Suppressor macrophage (primary cell): ENCODE measurements around the gene LEKR1.

Experiments
- DNase-seq, 4 experiments: peaks; one replicate each; pipeline ENCODE4 v3.0.0-alpha.2; 2020 to 2022

Gene LEKR1

GRCh38 chr3:156985711-156986110 lies 159.6 kb downstream of the LEKR1 start:
- DNase-seq = peak; percentile 55 to 86 (median 70)

DNA sequence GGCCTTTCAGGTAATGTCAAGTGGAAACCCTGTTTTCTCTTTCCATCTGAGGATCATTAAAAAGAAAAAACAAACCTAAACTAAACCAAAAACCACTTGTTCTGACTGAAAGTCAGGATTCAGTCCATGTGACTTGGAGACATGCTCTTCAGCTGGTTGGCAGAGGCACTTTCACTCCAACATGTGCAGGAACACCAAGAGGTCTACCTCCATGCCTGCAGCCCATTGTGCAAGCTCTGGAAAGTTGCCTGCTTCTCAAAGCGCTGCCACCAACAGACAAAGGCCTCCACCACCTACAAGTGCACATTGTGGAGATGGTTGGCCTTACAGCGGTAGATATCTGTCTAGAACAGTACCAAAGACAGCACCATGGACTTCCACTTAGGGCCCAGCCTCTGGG lies 161.8 kb downstream of the LEKR1 start:
- DNase-seq = no peak

GRCh38 chr3:156997351-156997750 lies 171.2 kb downstream of the LEKR1 start:
- no peak for DNase-seq

DNA sequence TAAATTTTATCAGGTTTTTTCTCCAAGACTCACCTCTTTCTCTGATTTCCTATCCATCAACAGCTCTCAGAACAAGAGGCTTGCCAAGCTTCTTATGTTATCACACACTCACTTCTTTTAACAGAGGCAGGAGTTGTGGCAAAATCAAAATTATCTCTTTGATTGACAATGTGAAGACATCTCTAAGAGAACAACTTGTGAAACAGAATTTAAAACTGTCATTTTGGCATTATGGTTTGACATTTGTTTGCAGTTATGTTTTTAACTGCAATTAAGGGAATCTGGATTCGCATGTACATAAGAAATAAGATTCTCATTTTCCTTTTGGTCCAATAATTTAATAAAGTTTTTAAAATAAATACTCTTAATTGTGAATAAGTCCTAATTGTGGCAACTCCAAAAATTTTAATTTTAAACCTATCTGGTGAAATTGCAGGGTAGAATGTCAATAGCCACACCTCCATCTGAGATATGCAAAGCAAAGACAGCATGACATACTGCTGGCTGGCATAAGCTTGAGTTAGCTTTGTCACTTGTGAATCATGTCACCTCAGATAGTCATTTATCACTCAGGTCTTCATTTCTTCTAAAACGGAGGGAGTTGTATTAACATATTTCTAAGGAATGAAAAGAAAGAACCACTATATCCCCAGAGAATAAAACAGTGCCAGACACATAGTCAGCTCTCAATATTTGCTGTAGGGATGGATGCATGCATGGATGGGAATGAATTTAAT lies 175.2 kb downstream of the LEKR1 start:
- DNase-seq = no peak

DNA sequence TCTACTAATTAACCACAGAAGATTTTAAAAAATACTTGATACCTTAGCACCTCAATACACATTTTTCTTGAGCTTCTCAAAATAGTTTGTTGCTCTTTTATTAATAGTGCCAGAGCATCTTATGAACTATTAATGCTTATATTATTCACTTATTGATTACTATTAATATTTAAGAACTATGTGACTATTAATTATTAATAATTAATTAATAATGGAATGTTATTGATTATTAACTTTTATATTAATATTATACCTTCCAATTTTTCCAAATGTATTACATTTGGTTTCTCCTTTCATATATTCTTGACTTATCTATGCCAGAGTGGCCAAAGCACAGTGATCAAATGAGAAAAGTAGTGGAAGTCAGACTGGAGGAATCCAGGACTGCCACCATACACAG lies 195.5 kb downstream of the LEKR1 start:
- no peak for DNase-seq

DNA sequence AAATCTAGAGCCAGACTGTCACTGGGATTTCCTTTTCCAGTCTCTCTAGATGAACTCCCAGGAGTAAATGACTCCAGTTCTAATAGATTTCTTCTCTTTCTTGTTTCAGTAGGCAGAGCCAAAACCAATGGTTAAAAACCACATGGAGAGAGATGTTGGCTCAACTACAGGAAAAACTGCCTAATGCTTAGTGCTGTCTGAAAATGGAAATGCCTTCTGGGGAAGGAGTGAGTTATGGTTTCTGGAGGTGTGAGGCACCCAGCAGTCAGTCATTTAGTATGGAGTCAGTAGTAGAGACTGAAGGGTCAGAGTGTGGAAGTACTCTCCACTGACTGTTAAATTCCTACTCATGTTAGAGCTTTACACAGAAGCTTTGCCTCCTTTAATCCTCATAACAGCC lies 197.1 kb downstream of the LEKR1 start:
- no peak for DNase-seq

GRCh38 chr3:157026091-157026490 lies 199.9 kb downstream of the LEKR1 start:
- DNase-seq = no peak

- DNase-seq = no peak
Measured at GRCh38 chr3:157027861-157028745, 201.9 kb downstream of the LEKR1 start.

- peak; percentile 22 to 64 (median 48) for DNase-seq
Measured at GRCh38 chr3:157029365-157029790, 203.2 kb downstream of the LEKR1 start.

DNA sequence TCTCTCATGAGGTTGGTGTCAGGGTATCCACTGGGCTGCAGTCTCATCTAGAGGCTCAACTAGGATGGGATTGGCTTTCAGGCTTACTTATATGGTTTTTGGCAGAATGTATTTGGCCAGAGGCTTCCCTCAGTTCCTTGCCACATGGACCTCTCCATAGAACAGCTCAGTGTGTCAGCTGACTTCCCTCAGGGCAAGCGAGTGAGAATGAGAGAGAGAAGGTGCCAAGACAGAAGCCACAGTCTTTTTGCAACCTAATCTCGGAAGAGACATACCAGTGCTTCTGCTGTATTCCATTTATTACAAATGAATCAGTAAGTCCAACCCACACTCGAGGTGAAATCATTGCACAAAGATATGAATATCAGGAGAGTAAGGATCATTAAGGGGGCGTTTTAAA lies 204.6 kb downstream of the LEKR1 start:
- DNase-seq = no peak

DNA sequence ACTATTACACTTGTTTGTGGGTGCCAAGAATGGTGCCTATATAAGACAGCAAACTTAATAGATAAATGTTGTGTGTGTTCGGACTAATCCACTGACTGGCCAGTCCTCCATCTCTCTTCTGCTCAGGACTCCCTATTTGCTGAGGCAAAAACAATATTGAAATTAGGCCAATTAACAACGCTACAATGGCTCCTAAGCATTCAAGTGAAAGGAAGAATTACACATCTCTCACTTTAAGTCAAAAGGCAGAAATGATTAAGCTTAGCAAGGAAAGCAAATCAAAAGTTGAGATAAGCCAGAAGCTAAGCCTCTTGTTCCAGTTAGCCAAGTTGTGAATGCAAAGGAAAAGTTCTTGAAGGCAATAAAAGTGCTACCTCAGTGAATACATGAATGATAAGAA lies 206.8 kb downstream of the LEKR1 start:
- DNase-seq = no peak

DNA sequence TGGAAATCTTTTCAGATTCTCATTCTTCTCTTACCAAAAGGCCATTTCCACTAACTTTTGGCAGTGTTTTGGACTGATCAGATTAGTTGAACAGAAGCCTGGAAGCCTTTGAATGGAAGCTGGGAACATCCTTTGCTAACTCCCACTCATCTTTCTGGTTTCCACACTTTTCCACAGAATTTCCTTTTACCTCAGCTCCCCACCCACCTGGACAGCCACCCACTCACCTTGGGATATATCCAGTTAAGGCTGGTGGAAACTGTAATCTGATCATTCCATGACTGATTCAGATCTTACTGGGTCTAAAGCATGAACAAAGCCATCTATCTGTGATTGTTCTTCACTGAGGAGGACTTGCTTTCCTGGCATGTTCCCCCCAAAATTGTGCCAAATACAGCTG lies 214.3 kb downstream of the LEKR1 start:
- DNase-seq = no peak

GRCh38 chr3:157042226-157042625 lies 216.1 kb downstream of the LEKR1 start:
- DNase-seq = no peak

DNA sequence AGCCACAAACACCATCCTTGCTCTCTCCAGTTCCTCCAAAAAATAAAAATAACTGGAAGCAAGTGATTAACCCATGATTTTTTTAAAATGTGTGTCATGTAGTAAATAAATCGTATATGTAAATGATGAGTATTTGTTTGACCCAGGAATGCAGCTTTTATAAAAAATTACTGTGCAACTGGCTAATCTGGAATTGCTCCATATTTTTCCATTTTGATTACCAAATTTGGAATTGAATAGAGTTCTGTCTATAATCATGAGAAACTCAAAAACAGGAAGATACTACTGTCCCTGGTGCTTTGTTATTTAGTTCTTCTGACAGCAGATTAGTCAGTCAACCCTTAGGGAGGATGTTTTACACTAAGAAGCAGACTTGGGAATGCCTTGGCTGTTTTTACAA lies 217.6 kb downstream of the LEKR1 start:
- DNase-seq = peak in 1 of 4 experiments; percentile 10

DNA sequence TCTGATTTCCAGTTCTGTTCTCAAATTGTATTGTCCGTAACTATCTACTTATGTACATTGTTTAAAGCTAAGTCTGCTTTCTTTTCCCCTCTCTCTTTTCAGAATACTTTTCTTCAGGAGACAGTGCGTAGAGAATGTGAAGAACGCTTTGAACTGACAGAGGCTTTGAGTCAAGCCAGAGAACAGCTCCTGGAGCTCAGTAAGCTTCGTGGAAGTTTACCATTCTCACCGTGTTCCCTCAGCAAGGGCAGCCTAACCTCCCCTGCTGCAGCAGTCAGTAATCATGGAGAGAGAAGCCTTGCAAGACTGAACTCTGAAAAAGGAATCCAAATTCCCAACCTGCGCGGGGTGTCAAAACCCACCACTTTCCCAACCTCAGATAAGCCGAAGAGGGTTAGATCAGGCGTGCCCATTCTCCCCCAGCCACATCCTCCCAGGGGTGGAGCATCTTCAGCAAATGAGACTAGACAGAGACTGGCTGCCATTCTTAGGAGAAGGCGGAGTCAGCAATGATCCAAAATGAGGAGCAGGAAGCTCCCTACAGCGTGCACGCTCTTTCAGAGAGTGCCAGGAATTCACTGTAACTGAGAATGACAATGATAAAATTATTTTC lies 219.2 kb downstream of the LEKR1 start:
- no peak for DNase-seq

DNA sequence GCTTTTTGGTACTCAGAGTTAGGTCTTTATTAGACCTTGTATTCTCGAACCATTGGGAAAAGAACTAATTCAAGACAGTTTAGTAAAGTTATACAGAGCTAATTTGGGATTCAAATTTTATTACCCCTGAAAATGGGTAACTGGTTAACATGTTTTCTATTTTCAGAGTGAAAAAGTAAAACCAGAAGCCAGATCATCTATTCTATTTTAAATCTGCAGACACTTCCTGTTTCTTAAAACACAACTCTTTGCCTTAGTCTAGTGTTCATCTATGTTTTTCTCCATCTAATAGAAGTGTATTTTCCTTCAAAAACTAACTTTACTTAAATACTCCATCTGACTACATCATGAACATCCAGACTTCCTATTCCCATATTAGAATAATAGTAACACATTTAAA lies 220.4 kb downstream of the LEKR1 start:
- no peak for DNase-seq

- no peak for DNase-seq
Measured at GRCh38 chr3:157051055-157051454, 224.9 kb downstream of the LEKR1 start.

DNA sequence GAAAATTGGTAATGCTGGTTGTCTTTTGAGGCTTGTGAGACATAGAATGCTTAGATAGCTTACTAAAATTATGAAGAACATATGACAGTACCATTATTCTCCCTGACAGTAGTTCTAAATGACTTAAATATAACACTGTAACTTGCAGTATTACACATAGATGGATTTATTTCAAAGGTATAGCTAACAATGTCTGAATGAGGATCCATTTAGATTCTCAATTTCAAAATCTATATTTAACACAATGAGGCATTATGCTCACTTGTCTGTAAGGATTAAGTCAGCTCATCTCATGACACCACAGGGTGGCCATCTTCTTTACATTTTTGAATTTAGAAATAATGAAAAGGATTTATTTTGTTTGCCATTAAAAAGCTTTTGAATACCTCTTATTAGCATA lies 225.4 kb downstream of the LEKR1 start:
- no peak for DNase-seq

DNA sequence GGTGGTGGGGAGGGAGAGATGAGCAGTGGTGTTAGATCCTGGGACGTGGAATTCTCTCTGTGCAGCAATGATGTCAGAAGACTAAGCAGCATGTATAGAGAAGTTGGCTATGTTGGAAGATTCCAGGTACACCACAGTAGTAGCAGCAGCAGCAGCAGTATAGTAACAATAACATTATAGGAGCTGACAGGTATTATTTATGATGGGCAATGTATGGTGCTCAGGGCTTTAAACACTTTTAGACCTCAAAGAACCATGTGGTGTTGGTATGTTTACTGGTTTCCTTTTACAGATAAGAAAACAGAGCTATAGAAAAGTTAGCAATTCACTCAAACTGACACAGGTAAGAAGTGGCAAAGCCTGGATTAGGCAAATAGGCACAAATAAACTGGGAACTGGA lies 229.9 kb downstream of the LEKR1 start:
- no peak for DNase-seq

DNA sequence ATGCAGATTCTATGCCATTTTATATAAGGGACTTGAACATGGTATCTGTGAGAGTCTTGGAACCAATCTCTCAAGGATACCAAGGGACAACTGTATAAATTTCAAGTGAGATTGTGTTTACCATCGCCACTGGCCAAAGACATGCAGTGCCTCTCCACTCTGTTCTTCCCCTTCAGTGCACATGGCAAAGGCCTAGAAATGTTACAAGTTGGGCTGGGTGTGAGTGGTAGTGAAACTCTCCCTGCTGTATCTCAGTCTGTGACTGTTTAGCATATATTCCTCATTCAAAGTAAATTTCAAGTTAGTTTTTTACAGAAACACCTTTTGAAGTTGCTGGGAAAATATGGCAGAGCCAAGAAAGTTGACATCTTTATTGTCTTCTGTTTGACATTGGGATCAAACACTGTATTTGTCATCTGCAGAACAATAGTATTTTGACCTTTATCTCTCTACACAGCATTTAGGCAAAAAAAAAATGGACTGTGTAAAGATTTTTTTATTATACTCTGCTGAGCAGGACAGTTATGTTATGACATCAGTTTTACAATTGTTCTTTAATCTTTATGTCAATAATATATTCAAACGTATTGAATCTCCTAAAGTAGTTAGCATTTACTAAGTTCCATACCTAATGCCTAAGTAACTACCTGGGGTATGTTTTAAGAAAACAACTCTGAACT lies 232.4 kb downstream of the LEKR1 start:
- no peak for DNase-seq

DNA sequence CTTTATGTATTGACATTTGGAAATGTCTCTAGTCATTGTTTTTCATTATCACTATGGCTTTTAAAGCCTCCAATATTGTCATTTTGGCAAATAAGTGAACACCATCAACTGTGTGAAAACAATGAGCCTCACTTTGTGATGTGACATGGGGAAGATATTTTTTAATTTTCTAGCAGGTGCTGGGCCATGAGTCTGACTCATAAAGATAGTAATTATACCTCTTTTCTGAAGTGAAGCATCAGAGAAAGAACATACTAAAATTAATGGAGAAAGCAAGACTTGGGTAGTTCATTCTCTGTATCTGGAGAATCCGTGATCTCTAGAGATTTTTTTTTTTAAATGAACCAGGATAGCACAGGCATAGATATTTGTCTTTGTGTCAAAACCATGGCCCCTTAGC lies 233.0 kb downstream of the LEKR1 start:
- no peak for DNase-seq

DNA sequence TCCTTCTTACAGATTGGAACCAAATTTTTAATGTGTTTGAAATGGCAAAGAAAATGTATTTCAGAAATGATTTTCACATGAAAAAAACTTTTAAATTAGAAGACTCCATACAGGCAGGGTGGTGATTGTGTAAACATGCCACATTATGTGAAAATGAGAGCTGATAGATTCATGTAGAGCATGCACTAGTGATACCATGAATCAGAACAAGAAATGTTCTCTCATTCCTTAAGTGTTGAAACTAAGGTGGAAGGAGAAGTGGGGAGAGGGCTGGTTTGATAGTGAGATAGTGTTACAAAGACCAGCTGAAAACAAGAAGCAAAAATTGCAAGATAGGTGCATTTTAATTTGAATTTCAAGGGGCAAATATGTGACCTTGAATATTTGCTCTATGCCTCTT lies 233.5 kb downstream of the LEKR1 start:
- no peak for DNase-seq

DNA sequence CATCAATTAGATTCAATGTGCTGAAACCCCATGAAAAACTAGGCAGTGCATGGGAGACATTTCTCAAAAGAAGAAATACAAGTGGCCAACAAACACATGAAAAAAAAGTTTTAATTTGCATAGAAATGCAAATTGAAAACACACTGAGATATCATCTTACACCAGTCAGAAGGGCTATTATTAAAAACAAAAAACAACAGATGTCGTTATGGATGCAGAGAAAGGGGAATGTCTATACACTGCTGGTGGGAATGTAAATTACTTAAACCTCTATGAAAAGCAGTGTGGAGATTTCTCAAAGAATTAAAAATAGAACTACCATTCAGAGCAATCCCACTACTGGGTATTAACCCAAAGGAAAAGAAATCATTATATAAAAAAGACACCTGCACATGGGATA lies 235.1 kb downstream of the LEKR1 start:
- DNase-seq = no peak
